H1 (cell line): Measurements from ENCODE around the gene MACF1. TPM values are rescaled to one million over a fixed set of nuclear protein-coding genes. Genes with fewer than 3 reads are reported as not detected.
"Not testable (repeated sequence)": the region's sequence is repeated elsewhere in the genome, so short reads cannot be mapped to it uniquely, and the experiment has no call there.

Source experiments
- CTCF ChIA-PET: fragments of 300-600 bp; sonication (Branson Sonifier 250); formaldehyde crosslinking; loops from one replicate; lab custom pipeline; 2021; ENCODE audit not compliant: partially characterized antibody; lab: Charles Lee
- POLR2A ChIA-PET: fragments of 300-600 bp; sonication (Branson Sonifier 250); formaldehyde crosslinking; loops from one replicate; lab custom pipeline; 2021; ENCODE audit warnings: inconsistent platforms; ENCODE audit not compliant: partially characterized antibody; lab: Charles Lee
- DNase-seq, 2 experiments: peaks; one replicate each; pipeline versions ENCODE4 v3.0.0 to v3.0.0-alpha.2; 2010 to 2022; ENCODE audit warnings: low spot score in 2 of 2, low read depth in 1 of 2, mixed read lengths in 1 of 2
- FAIRE-seq: peaks from 2 replicates; lab custom pipeline; 2011; peaks lifted over from hg19 to GRCh38; lab: Jason Lieb, UNC
- H2AFZ ChIP-seq: 2 replicates; pipeline ENCODE4 v1.8.1; 2012; ENCODE audit warnings: low read length, inconsistent platforms
- H2AK5ac ChIP-seq: 2 replicates; pipeline ENCODE4 v1.6.1; 2013; ENCODE audit warnings: low read depth, low read length
- H2BK120ac ChIP-seq: replicated peaks from 2 replicates; pipeline ENCODE3; 2013; ENCODE audit warnings: low read depth, low read length, inconsistent platforms
- H2BK12ac ChIP-seq: 2 replicates; pipeline ENCODE4 v1.6.1; 2013; ENCODE audit warnings: low read depth, low read length
- H2BK15ac ChIP-seq: 2 replicates; pipeline ENCODE4 v1.6.1; 2013; ENCODE audit warnings: low read length
- H2BK20ac ChIP-seq: 2 replicates; pipeline ENCODE4 v1.6.1; 2013; ENCODE audit warnings: low read length
- H2BK5ac ChIP-seq: 2 replicates; pipeline ENCODE4 v1.6.1; 2013; ENCODE audit warnings: low read depth, low read length
- H3K14ac ChIP-seq: 2 replicates; pipeline ENCODE4 v1.6.1; 2013; ENCODE audit warnings: inconsistent platforms; ENCODE audit not compliant: insufficient read length
- H3K18ac ChIP-seq: 2 replicates; pipeline ENCODE4 v1.6.1; 2013; ENCODE audit warnings: low read length; ENCODE audit errors: extremely low read depth
- H3K23ac ChIP-seq: 2 replicates; pipeline ENCODE4 v1.6.1; 2013; ENCODE audit warnings: inconsistent platforms; ENCODE audit not compliant: insufficient read length
- H3K23me2 ChIP-seq: 2 replicates; pipeline ENCODE4 v1.6.1; 2013; ENCODE audit warnings: low read depth, low read length
- H3K27ac ChIP-seq: 2 replicates; pipeline ENCODE4 v1.6.1; 2011; ENCODE audit warnings: low read depth, low read length, inconsistent platforms
- H3K27me3 ChIP-seq, 4 experiments: replicated peaks in 1 of 4; 1 replicate in 1 of 4; 2 replicates in 3 of 4; pipeline versions ENCODE4 v1.6.1 to v1.8.1; 2011 to 2013; ENCODE audit warnings: low read length in 3 of 4, mild to moderate bottlenecking in 3 of 4, inconsistent platforms in 2 of 4, mixed read lengths in 2 of 4, moderate library complexity in 1 of 4; ENCODE audit not compliant: control insufficient read depth in 3 of 4, insufficient read depth in 3 of 4; ENCODE audit errors: extremely low read depth in 1 of 4
- H3K36me3 ChIP-seq, 4 experiments: 2 replicates each; pipeline versions ENCODE4 v1.6.1 to v1.8.1; 2011 to 2013; ENCODE audit warnings: mild to moderate bottlenecking in 4 of 4, low read length in 3 of 4, moderate library complexity in 2 of 4, control low read depth in 1 of 4, inconsistent platforms in 1 of 4; ENCODE audit not compliant: insufficient read depth in 4 of 4, control insufficient read depth in 2 of 4
- H3K4ac ChIP-seq: replicated peaks from 2 replicates; pipeline ENCODE3; 2013; ENCODE audit warnings: low read length, low read depth, mixed read lengths, inconsistent platforms; ENCODE audit not compliant: insufficient read length
- H3K4me1 ChIP-seq, 4 experiments: replicated peaks in 1 of 4; 1 replicate in 1 of 4; 2 replicates in 3 of 4; pipeline versions ENCODE4 v1.6.1 to v1.8.1; 2011 to 2013; ENCODE audit warnings: low read length in 3 of 4, inconsistent platforms in 2 of 4, mixed read lengths in 1 of 4; ENCODE audit not compliant: insufficient read depth in 4 of 4, control insufficient read depth in 3 of 4
- H3K4me2 ChIP-seq, 2 experiments: 2 replicates each; pipeline versions ENCODE4 v1.6.1 to v1.8.1; 2011 to 2013; ENCODE audit warnings: low read depth in 2 of 2, low read length in 2 of 2, control low read depth in 1 of 2, inconsistent platforms in 1 of 2, mild to moderate bottlenecking in 1 of 2; ENCODE audit not compliant: insufficient read depth in 1 of 2
- H3K4me3 ChIP-seq, 4 experiments: fragments of 200-600, 300-600 bp in 1 of 4; sonication (generic), shearing (Covaris generic), sonication (Bioruptor Twin) in 1 of 4; 2 replicates each; pipeline versions ENCODE4 v1.5.1 to v1.8.1; 2011 to 2016; ENCODE audit warnings: low read length in 4 of 4, low read depth in 3 of 4, control low read depth in 2 of 4, inconsistent platforms in 2 of 4, mild to moderate bottlenecking in 2 of 4, mixed read lengths in 1 of 4, moderate library complexity in 1 of 4; ENCODE audit not compliant: insufficient read depth in 2 of 4; ENCODE audit errors: extremely low read depth in 1 of 4
- H3K56ac ChIP-seq: replicated peaks from 2 replicates; pipeline ENCODE3; 2013; ENCODE audit warnings: low read depth, mild to moderate bottlenecking, mixed read lengths, low read length, inconsistent platforms; ENCODE audit not compliant: insufficient read length
- H3K79me1 ChIP-seq: 2 replicates; pipeline ENCODE4 v1.6.1; 2013; ENCODE audit warnings: low read depth, low read length, control low read depth
- H3K79me2 ChIP-seq, 2 experiments: 2 replicates each; pipeline versions ENCODE4 v1.6.1 to v1.8.1; 2012 to 2013; ENCODE audit warnings: low read length in 2 of 2, mild to moderate bottlenecking in 2 of 2, inconsistent platforms in 1 of 2; ENCODE audit not compliant: insufficient read depth in 2 of 2, control insufficient read depth in 1 of 2
- H3K9ac ChIP-seq, 4 experiments: replicated peaks in 1 of 4; 1 replicate in 1 of 4; 2 replicates in 3 of 4; pipeline versions ENCODE4 v1.6.1 to v1.8.1; 2011 to 2013; ENCODE audit warnings: low read depth in 3 of 4, low read length in 3 of 4, control low read depth in 2 of 4, mild to moderate bottlenecking in 2 of 4, moderate library complexity in 2 of 4, inconsistent platforms in 1 of 4; ENCODE audit errors: extremely low read depth in 1 of 4
- H3K9me3 ChIP-seq, 2 experiments: 2 replicates each; pipeline versions ENCODE4 v1.6.1 to v1.8.1; 2012 to 2013; ENCODE audit warnings: mild to moderate bottlenecking in 2 of 2, moderate library complexity in 2 of 2, control low read depth in 1 of 2, inconsistent platforms in 1 of 2, low read depth in 1 of 2, low read length in 1 of 2, mixed read lengths in 1 of 2; ENCODE audit not compliant: insufficient read depth in 2 of 2
- H4K20me1 ChIP-seq, 2 experiments: replicated peaks in 1 of 2; 2 replicates each; pipeline versions ENCODE3 to v1.8.1; 2011 to 2013; ENCODE audit warnings: inconsistent platforms in 2 of 2, low read length in 2 of 2, mild to moderate bottlenecking in 1 of 2; ENCODE audit not compliant: insufficient read depth in 2 of 2, control insufficient read depth in 1 of 2
- H4K5ac ChIP-seq: 2 replicates; pipeline ENCODE4 v1.6.1; 2013; ENCODE audit warnings: low read length, low read depth, mixed read lengths, inconsistent platforms; ENCODE audit not compliant: insufficient read length
- H4K8ac ChIP-seq: 2 replicates; pipeline ENCODE4 v1.8.0; 2013; ENCODE audit warnings: mild to moderate bottlenecking, moderate library complexity, low read length, inconsistent platforms; ENCODE audit not compliant: insufficient read depth; ENCODE audit errors: extremely low read depth
- H4K91ac ChIP-seq: replicated peaks from 2 replicates; pipeline ENCODE3; 2013; ENCODE audit warnings: low read length, mixed read lengths, inconsistent platforms; ENCODE audit not compliant: insufficient read length
- EZH2 ChIP-seq: fragments of 200-600 bp; sonication (generic); IDR thresholded peaks from 2 replicates; pipeline ENCODE4 v1.7.1; 2012; ENCODE audit warnings: low read depth, mild to moderate bottlenecking, moderate library complexity, low read length, inconsistent platforms; ENCODE audit not compliant: severe bottlenecking
- SUZ12 ChIP-seq: fragments of 200-600 bp; sonication (generic); IDR thresholded peaks from 2 replicates; pipeline ENCODE4 v1.6.1; 2012; ENCODE audit warnings: mild to moderate bottlenecking, inconsistent platforms, low read length, moderate library complexity, mixed read lengths
- WGBS, 2 experiments: shearing (Covaris generic) in 1 of 2; methylation state at CpG; one replicate each; pipeline versions ENCODE4 v1.1.6 to v1.1.7; 2013 to 2015; ENCODE audit warnings: low lambda C conversion rate in 2 of 2, mixed read lengths in 2 of 2, inconsistent platforms in 1 of 2, low coverage in 1 of 2, missing lambda C conversion rate in 1 of 2; ENCODE audit not compliant: insufficient replicate concordance in 2 of 2, insufficient coverage in 1 of 2, insufficient read length in 1 of 2; ENCODE audit errors: extremely low coverage in 1 of 2, missing lambda C conversion rate in 1 of 2; 5-methylcytosine and 5-hydroxymethylcytosine counted together
- polyA plus RNA-seq, 7 experiments: library from polyadenylated mRNA; depleted of rRNA in 3 of 7; stranded (reverse) in 5 of 7; unstranded in 2 of 7; fragments of >200 nt in 5 of 7; fragments of 200-250 nt in 2 of 7; gene quantifications; 1 replicate in 5 of 7; 2 replicates in 1 of 7; 4 replicates in 1 of 7; pipeline versions ENCODE4 v1.2.1 to v1.2.3, GENCODE V29; 2011 to 2013; ENCODE audit warnings: missing spikeins in 2 of 7, mixed read lengths in 2 of 7
- total RNA-seq: library from RNA; stranded (reverse); fragmentation: NEBNext Ultra II Directional; extraction: Animal tissue kit (Norgen Biotek cat#: 25700); gene quantifications from 2 replicates; pipeline ENCODE4 v1.2.1, GENCODE V29; 2021

Gene MACF1
- total and polyA plus RNA-seq, 2 of the 8 experiments (the other 6 are each of a cell fraction or from before 2014, with no cell fraction given), result 59.8 to 285 TPM

DNA sequence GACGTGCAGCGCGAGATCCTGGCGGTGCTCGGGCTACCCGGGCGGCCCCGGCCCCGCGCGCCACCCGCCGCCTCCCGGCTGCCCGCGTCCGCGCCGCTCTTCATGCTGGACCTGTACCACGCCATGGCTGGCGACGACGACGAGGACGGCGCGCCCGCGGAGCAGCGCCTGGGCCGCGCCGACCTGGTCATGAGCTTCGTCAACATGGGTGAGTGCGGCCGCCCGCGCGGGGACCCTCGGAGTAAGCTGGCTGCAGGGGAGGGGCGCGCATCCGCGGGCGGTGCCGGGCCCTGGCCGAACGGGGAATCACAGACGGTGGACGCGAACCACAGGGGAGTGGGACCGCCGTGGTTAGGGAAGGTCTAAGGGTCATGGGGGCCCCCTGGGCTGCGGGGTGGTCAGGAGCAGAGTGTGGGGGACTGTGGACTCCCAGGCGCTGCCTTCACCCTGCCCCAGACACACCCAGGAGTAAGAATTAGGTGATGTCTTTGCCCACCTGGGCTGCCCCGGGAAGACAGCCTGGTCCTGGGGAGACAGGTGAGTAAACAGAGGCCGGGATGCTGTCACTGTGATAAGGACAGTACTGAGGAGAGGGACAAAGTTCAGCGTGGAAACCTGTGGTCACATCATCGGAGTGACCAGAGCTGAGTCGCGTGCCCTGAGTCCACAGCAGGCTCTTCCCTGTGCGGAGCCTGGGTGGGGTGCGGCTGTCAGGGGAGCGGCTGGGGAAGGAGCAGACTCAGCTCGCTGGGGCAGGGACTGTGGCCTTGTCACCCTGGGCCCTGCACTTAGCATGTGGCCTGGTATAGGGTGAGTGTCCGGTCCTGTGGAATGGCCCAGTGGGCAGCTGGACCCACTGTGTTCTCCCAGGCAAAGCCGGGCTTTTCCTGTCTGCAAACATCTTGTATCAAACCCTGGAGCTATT is 287.9 kb downstream of the MACF1 start:
- H3K79me2 ChIP-seq, H3K9me3 ChIP-seq, H2BK12ac ChIP-seq, H3K56ac ChIP-seq, H3K4ac ChIP-seq, H2AFZ ChIP-seq, H3K23me2 ChIP-seq, H3K9ac ChIP-seq, H3K14ac ChIP-seq, H3K18ac ChIP-seq, H2BK15ac ChIP-seq, H2BK20ac ChIP-seq, H3K4me1 ChIP-seq, H4K5ac ChIP-seq, H4K91ac ChIP-seq, H2BK120ac ChIP-seq, H2BK5ac ChIP-seq, H2AK5ac ChIP-seq, H3K27ac ChIP-seq, H4K20me1 ChIP-seq, H3K23ac ChIP-seq, H3K36me3 ChIP-seq, FAIRE-seq, H4K8ac ChIP-seq, H3K79me1 ChIP-seq, DNase-seq: not testable (repeated sequence)
- H3K27me3 ChIP-seq, result peaks cover 18 to 49% (median 43%) of the 10 kb centered on the region in 4 experiments
- TF ChIP-seq EZH2 (peak; percentile 64), SUZ12 (peak; percentile 46)
- peak overlapping the region in 2 of 4 experiments; percentile 43 to 61; a peak in 4 of 8 replicates for H3K4me3 ChIP-seq
- 73% methylated on average over 21 of the region's 67 CpGs; no CpG with 5 or more reads in 1 of the 2 experiments for WGBS, 2 experiments
- H3K4me2 ChIP-seq, result peak overlapping the region; percentile 54 to 63; a peak in 3 of 4 replicates
- POLR2A ChIA-PET, result interaction anchor here (2.3 to 2.5 kb wide), 2 partner anchors 9 to 16 kb away, joined by 6 to 8 read pairs; no protein-coding TSS in a partner anchor
- CTCF ChIA-PET, result interaction anchor here (1.1 to 3.7 kb wide), 3 partner anchors 46 to 64 kb away, joined by 3 to 25 read pairs (median 11); no protein-coding TSS in a partner anchor
